HepG2 (cell line): ENCODE measurements around the gene LOXL3. TPM values are rescaled to one million over a fixed set of nuclear protein-coding genes. Genes with fewer than 3 reads are reported as not detected.

Experiments used
- ATAC-seq: fragments of 200-7000 bp; cut with Tn5 transposase; 3 replicates; pipeline ENCODE4 v1.9.1; 2020; ENCODE audit warnings: mild to moderate bottlenecking, moderate library complexity
- BruUV-seq: library from RNA; stranded (reverse); fragments of 400-500 nt; replicated peaks from 2 replicates; lab custom pipeline; 2021; lab: Mats Ljungman, UMichigan
- CTCF ChIA-PET: fragments of 300-600 bp; formaldehyde crosslinking; extraction: SDS; loops from one replicate; lab custom pipeline; 2021; ENCODE audit warnings: low total read pairs, inconsistent platforms, low intra/inter-chr PET ratio; lab: Yijun Ruan, JAX
- POLR2A ChIA-PET: fragments of 350-600 bp; sonication (Branson Sonifier 250); formaldehyde crosslinking; loops from one replicate; lab custom pipeline; 2020; ENCODE audit warnings: antibody characterized with exemption, inconsistent platforms; lab: Yijun Ruan, JAX
- DNase-seq: peaks from one replicate; pipeline ENCODE4 v3.0.0-alpha.2; 2015; ENCODE audit warnings: low spot score
- FAIRE-seq: peaks from 3 replicates; lab custom pipeline; 2011; peaks lifted over from hg19 to GRCh38; lab: Jason Lieb, UNC
- H2AFZ ChIP-seq: one replicate; pipeline ENCODE4 v1.6.1; 2011; ENCODE audit warnings: low read length, inconsistent platforms
- H3K27ac ChIP-seq: fragments of 300-600 bp; 3 replicates; pipeline ENCODE4 v1.8.0; 2011; ENCODE audit warnings: mixed run types, mild to moderate bottlenecking, mixed read lengths, low read length, inconsistent platforms; ENCODE audit not compliant: insufficient read depth; ENCODE audit errors: extremely low read length
- H3K27me3 ChIP-seq, 2 experiments: fragments of 200-600 bp in 1 of 2; 2 replicates in 1 of 2; 3 replicates in 1 of 2; pipeline versions ENCODE4 v1.6.0 to v1.8.0; 2011; ENCODE audit warnings: low read length in 2 of 2, mild to moderate bottlenecking in 2 of 2, moderate library complexity in 2 of 2, inconsistent platforms in 1 of 2; ENCODE audit not compliant: insufficient read depth in 2 of 2, control insufficient read depth in 1 of 2
- H3K36me3 ChIP-seq, 2 experiments: fragments of 200-600 bp in 1 of 2; replicated peaks in 1 of 2; 2 replicates in 1 of 2; 3 replicates in 1 of 2; pipeline versions ENCODE4 v1.5.1 to v1.8.0; 2011; ENCODE audit warnings: low read length in 2 of 2, inconsistent platforms in 1 of 2; ENCODE audit not compliant: insufficient read depth in 2 of 2, control insufficient read depth in 1 of 2
- H3K4me1 ChIP-seq: 2 replicates; pipeline ENCODE4 v1.5.1; 2012; ENCODE audit warnings: low read length, inconsistent platforms; ENCODE audit not compliant: insufficient read depth
- H3K4me2 ChIP-seq: 2 replicates; pipeline ENCODE4 v1.6.0; 2011; ENCODE audit warnings: low read depth, low read length, inconsistent platforms
- H3K4me3 ChIP-seq, 3 experiments: fragments of 200-600 bp in 1 of 3; sonication (generic), shearing (Covaris generic) in 1 of 3; replicated peaks in 1 of 3; 2 replicates each; pipeline ENCODE4 v1.5.1; 2011 to 2016; ENCODE audit warnings: low read length in 3 of 3, inconsistent platforms in 2 of 3, low read depth in 2 of 3, mild to moderate bottlenecking in 2 of 3, control low read depth in 1 of 3, mixed read lengths in 1 of 3; ENCODE audit not compliant: insufficient read depth in 1 of 3
- H3K79me2 ChIP-seq: one replicate; pipeline ENCODE4 v1.6.1; 2011; ENCODE audit warnings: low read length, inconsistent platforms; ENCODE audit not compliant: insufficient read depth
- H3K9ac ChIP-seq: 2 replicates; pipeline ENCODE4 v1.6.0; 2011; ENCODE audit warnings: mild to moderate bottlenecking, low read depth, low read length, inconsistent platforms; ENCODE audit not compliant: insufficient read depth
- H3K9me3 ChIP-seq: 2 replicates; pipeline ENCODE4 v1.5.1; 2012; ENCODE audit warnings: mild to moderate bottlenecking, low read length
- H4K20me1 ChIP-seq: 2 replicates; pipeline ENCODE4 v1.6.0; 2011; ENCODE audit warnings: inconsistent platforms, mild to moderate bottlenecking, low read length, moderate library complexity; ENCODE audit not compliant: insufficient read depth
- ARID3A ChIP-seq: IDR thresholded peaks from 2 replicates; pipeline ENCODE4 v1.6.1; 2012; ENCODE audit warnings: low read depth, low read length, improper control_type of control experiment
- GMEB2 ChIP-seq: IDR thresholded peaks from 2 replicates; pipeline ENCODE4 v1.6.1; 2016; ENCODE audit warnings: missing biosample characterization, missing genetic modification reagents, low read depth
- HBP1 ChIP-seq: IDR thresholded peaks from 2 replicates; pipeline ENCODE4 v1.6.1; 2016; ENCODE audit warnings: low read depth, control low read depth
- PATZ1 ChIP-seq: sonication (generic); formaldehyde crosslinking; IDR thresholded peaks from 2 replicates; pipeline ENCODE4 v1.4.0; 2020; ENCODE audit warnings: missing genetic modification reagents
- ZFP82 ChIP-seq: sonication (generic); formaldehyde crosslinking; IDR thresholded peaks from 2 replicates; pipeline ENCODE4 v1.5.1; 2020; ENCODE audit warnings: mild to moderate bottlenecking, missing genetic modification reagents, borderline replicate concordance
- ZNF337 ChIP-seq: sonication (generic); formaldehyde crosslinking; IDR thresholded peaks from 2 replicates; pipeline ENCODE4 v1.5.1; 2020; ENCODE audit warnings: missing genetic modification reagents, low read depth, mild to moderate bottlenecking, borderline replicate concordance
- ZSCAN20 ChIP-seq: sonication (generic); formaldehyde crosslinking; IDR thresholded peaks from 2 replicates; pipeline ENCODE4 v1.4.0; 2020; ENCODE audit warnings: missing genetic modification reagents, mild to moderate bottlenecking, borderline replicate concordance
- WGBS: methylation state at CpG from one replicate; pipeline ENCODE4 v1.1.6; 2017; ENCODE audit warnings: low lambda C conversion rate; 5-methylcytosine and 5-hydroxymethylcytosine counted together
- in situ Hi-C: cut with HindIII; loops from 2 replicates; pipeline ENCODE4 v1.10.0; 2017; ENCODE audit warnings: low pct_unique_long_range_greater_than_20kb; ENCODE audit not compliant: extremely low pct_ligation_motif_present
- intact Hi-C: fragments of 100-400 bp; cut with micrococcal nuclease; formaldehyde crosslinking; loops from one replicate; pipeline ENCODE4 v1.10.0; 2022; ENCODE audit not compliant: unreplicated experiment
- polyA plus RNA-seq, 8 experiments: library from polyadenylated mRNA; depleted of rRNA in 3 of 8; stranded (reverse) in 7 of 8; unstranded in 1 of 8; fragments of >200 nt; fragmentation: Illumina TruSeq in 4 of 8; extraction: Trizol in 4 of 8; gene quantifications; 2 replicates each; pipeline versions ENCODE4 v1.2.1 to v1.2.3, GENCODE V29; 2011 to 2016; ENCODE audit warnings: low read depth in 4 of 8, missing spikeins in 1 of 8, mixed read lengths in 1 of 8; ENCODE audit not compliant: insufficient read depth in 1 of 8
- total RNA-seq, 5 experiments: library from RNA; depleted of rRNA; stranded (reverse); fragments of >200 nt; fragmentation: Illumina TruSeq; extraction: Trizol; gene quantifications; 2 replicates each; pipeline ENCODE4 v1.2.3, GENCODE V29; 2016; ENCODE audit warnings: low read depth in 1 of 5
- TF ChIP-seq, protein P1 (sequence below): sonication (generic); formaldehyde crosslinking; IDR thresholded peaks from 2 replicates; pipeline ENCODE4 v1.4.0; 2020; ENCODE audit warnings: missing genetic modification reagents

The LOXL3 gene
- total and polyA plus RNA-seq, 2 of the 13 experiments (the other 11 are each of a cell fraction or from before 2014, with no cell fraction given) = 0.55 to 6.5 TPM

- peaks cover 3 to 6% of the 10 kb centered on the region in 2 experiments; a peak in 3 of 5 replicates for H3K36me3 ChIP-seq
- intact Hi-C loops = no loop called here
- BruUV-seq = no TSS peak
Observed at GRCh38 chr2:74537140-74537539, 16.6 kb downstream of the LOXL3 start.

More at GRCh38 chr2:74537140-74537539, 16.6 kb downstream of the LOXL3 start:
- no peaks in the 10 kb centered on the region for H4K20me1 ChIP-seq
- no peaks in the 10 kb centered on the region for H3K9me3 ChIP-seq
- TF ChIP-seq GMEB2 (CRISPR knock-in tag) (no peak), HBP1 (CRISPR knock-in tag) (no peak), PATZ1 (CRISPR knock-in tag) (no peak), ZSCAN20 (CRISPR knock-in tag) (no peak), ARID3A (no peak), ZFP82 (CRISPR knock-in tag) (no peak), ZNF337 (CRISPR knock-in tag) (no peak)
- TF ChIP-seq, protein P1, sequence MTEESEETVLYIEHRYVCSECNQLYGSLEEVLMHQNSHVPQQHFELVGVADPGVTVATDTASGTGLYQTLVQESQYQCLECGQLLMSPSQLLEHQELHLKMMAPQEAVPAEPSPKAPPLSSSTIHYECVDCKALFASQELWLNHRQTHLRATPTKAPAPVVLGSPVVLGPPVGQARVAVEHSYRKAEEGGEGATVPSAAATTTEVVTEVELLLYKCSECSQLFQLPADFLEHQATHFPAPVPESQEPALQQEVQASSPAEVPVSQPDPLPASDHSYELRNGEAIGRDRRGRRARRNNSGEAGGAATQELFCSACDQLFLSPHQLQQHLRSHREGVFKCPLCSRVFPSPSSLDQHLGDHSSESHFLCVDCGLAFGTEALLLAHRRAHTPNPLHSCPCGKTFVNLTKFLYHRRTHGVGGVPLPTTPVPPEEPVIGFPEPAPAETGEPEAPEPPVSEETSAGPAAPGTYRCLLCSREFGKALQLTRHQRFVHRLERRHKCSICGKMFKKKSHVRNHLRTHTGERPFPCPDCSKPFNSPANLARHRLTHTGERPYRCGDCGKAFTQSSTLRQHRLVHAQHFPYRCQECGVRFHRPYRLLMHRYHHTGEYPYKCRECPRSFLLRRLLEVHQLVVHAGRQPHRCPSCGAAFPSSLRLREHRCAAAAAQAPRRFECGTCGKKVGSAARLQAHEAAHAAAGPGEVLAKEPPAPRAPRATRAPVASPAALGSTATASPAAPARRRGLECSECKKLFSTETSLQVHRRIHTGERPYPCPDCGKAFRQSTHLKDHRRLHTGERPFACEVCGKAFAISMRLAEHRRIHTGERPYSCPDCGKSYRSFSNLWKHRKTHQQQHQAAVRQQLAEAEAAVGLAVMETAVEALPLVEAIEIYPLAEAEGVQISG (CRISPR knock-in tag) = no peak
- TF ChIP-seq, all 625 proteins: peak for 0
- DNase-seq = no peak
- ChIA-PET POLR2A (no interaction called here), CTCF (no interaction called here)
- H3K4me2 ChIP-seq = no peak overlapping the region
- no peak overlapping the region for H3K27ac ChIP-seq
- FAIRE-seq = no peak
- no peak overlapping the region for H3K4me3 ChIP-seq
- peaks cover 4 to 33% of the 10 kb centered on the region in 2 experiments; a peak in 3 of 5 replicates for H3K27me3 ChIP-seq
- in situ Hi-C loops = no loop called here
- ATAC-seq = no peak
- no peak overlapping the region for H2AFZ ChIP-seq
- no peaks in the 10 kb centered on the region for H3K79me2 ChIP-seq
- H3K9ac ChIP-seq = no peak overlapping the region
- peaks cover under 1% of the 10 kb centered on the region; the same call in 1 of the 2 replicates for H3K4me1 ChIP-seq
- 46% methylated on average over 4 of the region's 4 CpGs for WGBS
